ENCODE measurements around the gene NAA80. TPM values are rescaled to one million over a fixed set of nuclear protein-coding genes. Genes with fewer than 3 reads are reported as not detected.

NAA80 gene
- polyA plus RNA-seq, 2 of the 4 experiments (the other 2 are of a cell fraction) = 3.1 to 5.3 TPM

- no peaks in the 10 kb centered on the region for H3K9me3 ChIP-seq
- FAIRE-seq (no peak), ATAC-seq (no peak), DNase-seq (ENCODE audit: low read depth in 1 of 2, low spot score in 1 of 2) (no peak)
- H3K27ac ChIP-seq = no peak overlapping the region
- ChIA-PET POLR2A (no interaction called here), CTCF (interaction anchor here (1.0 to 11.2 kb wide), 12 partner anchors 8 to 70 kb away, joined by 3 to 219 read pairs (median 5); partner anchors contain the start of genes GNAI2 and GNAT1)
- H3K4me3 ChIP-seq = no peak overlapping the region
- no peak overlapping the region for H3K4me2 ChIP-seq
- peaks cover 5% of the 10 kb centered on the region; the same call in 1 of the 3 replicates for H3K4me1 ChIP-seq
- 75% methylated on average over 4 of the region's 8 CpGs for WGBS (ENCODE audit: missing lambda C conversion rate)
- TF ChIP-seq RARB (CRISPR knock-in tag; IDR thresholded peaks at IDR 0.05) (no peak), ZC3H11A (IDR thresholded peaks at IDR 0.05) (no peak), PHF8 (IDR thresholded peaks at IDR 0.05; ENCODE audit: borderline replicate concordance, low read depth) (no peak), ATOH8 (CRISPR knock-in tag; IDR thresholded peaks at IDR 0.05; ENCODE audit: low read depth) (no peak), NR3C1 (IDR thresholded peaks at IDR 0.05) (no peak), CHD2 (IDR thresholded peaks at IDR 0.05; ENCODE audit: low read length, partially characterized antibody) (no peak), E2F6 (IDR thresholded peaks at IDR 0.05; ENCODE audit: borderline replicate concordance, low read depth) (no peak), RCOR1 (IDR thresholded peaks at IDR 0.05; ENCODE audit: low read depth, low read length) (no peak), NFE2L2 (conservative IDR thresholded peaks at IDR 0.05; ENCODE audit: low read length) (no peak), RAD21 (conservative IDR thresholded peaks at IDR 0.05 in 1 of 2, IDR thresholded peaks at IDR 0.05 in 1 of 2) (no peak), ZSCAN20 (CRISPR knock-in tag; IDR thresholded peaks at IDR 0.05) (no peak), JUNB (IDR thresholded peaks at IDR 0.05) (no peak), FOSL2 (IDR thresholded peaks at IDR 0.05) (no peak), FOSL2 (CRISPR knock-in tag; IDR thresholded peaks at IDR 0.05) (no peak), POLR2AphosphoS2 (conservative IDR thresholded peaks at IDR 0.05; ENCODE audit: low read length) (no peak)
Observed at GRCh38 chr3:50254577-50255250, 44.5 kb downstream of the NAA80 start.

GRCh38 chr3:50251220-50251619 is 48.0 kb downstream of the NAA80 start:
- no peaks in the 10 kb centered on the region for H3K9me3 ChIP-seq
- POLR2A ChIA-PET = no interaction called here
- H3K4me3 ChIP-seq = no peak overlapping the region
- no peak overlapping the region for H3K4me2 ChIP-seq
- DNase-seq (ENCODE audit: low read depth in 1 of 2, low spot score in 1 of 2) (peak in 1 of 2 experiments; percentile 53), FAIRE-seq (no peak), ATAC-seq (0 out of 6 replicates have a peak, but pooled peaks of 1 of the 2 experiments have one; percentile 6)
- no peak overlapping the region for H3K27ac ChIP-seq
- H3K4me1 ChIP-seq = peaks cover 29% of the 10 kb centered on the region
- CTCF ChIA-PET = interaction anchor here (1.0 to 11.2 kb wide), 4 partner anchors 9 to 24 kb away, joined by 4 to 219 read pairs (median 4); partner anchors contain the start of gene GNAI2
- WGBS (ENCODE audit: missing lambda C conversion rate) = 69% methylated on average over 5 of the region's 8 CpGs
- TF ChIP-seq ZNF302 (CRISPR knock-in tag; IDR thresholded peaks at IDR 0.05) (no peak), FOSL2 (IDR thresholded peaks at IDR 0.05) (no peak), FOSL2 (CRISPR knock-in tag; IDR thresholded peaks at IDR 0.05) (peak; percentile 44; the same call in 1 of the 2 replicates), NR3C1 (IDR thresholded peaks at IDR 0.05) (no peak), CBX2 (IDR thresholded peaks at IDR 0.05; ENCODE audit: borderline replicate concordance, low read depth) (no peak), MAZ (IDR thresholded peaks at IDR 0.05; ENCODE audit: borderline replicate concordance, low read depth, low read length) (no peak), JUN (IDR thresholded peaks at IDR 0.05) (no peak), RAD21 (conservative IDR thresholded peaks at IDR 0.05 in 1 of 2, IDR thresholded peaks at IDR 0.05 in 1 of 2) (no peak)

GRCh38 chr3:50250514-50250913 is 48.7 kb downstream of the NAA80 start:
- peaks cover 32% of the 10 kb centered on the region for H3K4me1 ChIP-seq
- no peak overlapping the region for H3K27ac ChIP-seq
- 93% methylated on average over 4 of the region's 4 CpGs for WGBS (ENCODE audit: missing lambda C conversion rate)
- H3K9me3 ChIP-seq = no peaks in the 10 kb centered on the region
- no peak for ATAC-seq
- H3K4me2 ChIP-seq = no peak overlapping the region
- no peak for DNase-seq (ENCODE audit: low read depth in 1 of 2, low spot score in 1 of 2)
- CTCF ChIA-PET = interaction anchor here (0.7 to 11.2 kb wide), 7 partner anchors 9 to 58 kb away, joined by 3 to 219 read pairs (median 4); partner anchors contain the start of genes GNAI2 and SEMA3B
- no peak for FAIRE-seq
- H3K4me3 ChIP-seq = no peak overlapping the region
- POLR2A ChIA-PET = no interaction called here
- TF ChIP-seq CHD4 (IDR thresholded peaks at IDR 0.05; ENCODE audit: borderline replicate concordance) (no peak), REST (IDR thresholded peaks at IDR 0.05) (no peak), HMGXB4 (CRISPR knock-in tag; IDR thresholded peaks at IDR 0.05; ENCODE audit: borderline replicate concordance) (no peak), POLR2AphosphoS2 (conservative IDR thresholded peaks at IDR 0.05; ENCODE audit: low read length) (no peak), HOXA7 (CRISPR knock-in tag; IDR thresholded peaks at IDR 0.05) (no peak), FOSL2 (IDR thresholded peaks at IDR 0.05) (no peak), FOSL2 (CRISPR knock-in tag; IDR thresholded peaks at IDR 0.05) (no peak), HDAC2 (IDR thresholded peaks at IDR 0.05) (no peak), NFE2L2 (conservative IDR thresholded peaks at IDR 0.05; ENCODE audit: low read length) (no peak), PHF8 (IDR thresholded peaks at IDR 0.05; ENCODE audit: borderline replicate concordance, low read depth) (no peak), RNF2 (IDR thresholded peaks at IDR 0.05; ENCODE audit: borderline replicate concordance, low read depth) (no peak), FOSB (CRISPR knock-in tag; IDR thresholded peaks at IDR 0.05) (no peak)

Data from A549 (cell line).